GM21390 (cell line): ENCODE measurements around the gene IL15RA.

Experiments
- ATAC-seq: cut with Tn5 transposase; IDR thresholded peaks from one replicate; pipeline ENCODE4 v1.9.1; 2021; ENCODE audit not compliant: unreplicated experiment

The IL15RA gene

GRCh38 chr10:5977471-5978229 lies at the start of gene IL15RA:
Gene IL15RA (minus strand): TSS chr10:5977543. CDS start chr10:5977492, 51 bp downstream.
- ATAC-seq: peak; percentile 63

DNA sequence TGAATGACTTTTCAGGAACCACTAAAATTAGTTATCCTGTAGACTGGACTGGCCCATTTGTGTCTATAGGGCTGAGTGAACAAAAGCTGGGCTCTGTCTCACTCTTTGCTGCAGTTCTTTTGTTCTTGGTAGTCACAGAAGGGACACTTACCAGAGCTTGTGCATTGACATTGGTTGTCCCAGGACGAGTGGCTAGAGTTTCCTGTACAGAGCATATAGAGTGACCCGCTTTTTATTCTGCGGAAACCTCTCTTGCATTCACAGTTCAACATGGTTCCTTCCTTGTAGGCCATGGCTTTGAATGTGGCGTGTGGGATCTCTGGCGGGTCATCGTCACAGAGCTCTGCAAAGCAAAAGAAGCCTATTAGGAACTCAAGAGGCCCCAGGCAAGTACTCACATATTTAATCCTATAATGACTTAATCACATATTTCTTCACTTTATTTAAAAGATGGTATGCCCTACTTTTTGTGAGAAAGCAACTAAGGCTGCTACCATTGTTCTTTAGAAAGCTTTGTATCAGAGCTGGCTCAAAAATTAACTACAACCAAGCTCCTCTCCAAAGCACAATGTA lies 48.4 kb upstream of the IL15RA start:
- no peak for ATAC-seq

DNA sequence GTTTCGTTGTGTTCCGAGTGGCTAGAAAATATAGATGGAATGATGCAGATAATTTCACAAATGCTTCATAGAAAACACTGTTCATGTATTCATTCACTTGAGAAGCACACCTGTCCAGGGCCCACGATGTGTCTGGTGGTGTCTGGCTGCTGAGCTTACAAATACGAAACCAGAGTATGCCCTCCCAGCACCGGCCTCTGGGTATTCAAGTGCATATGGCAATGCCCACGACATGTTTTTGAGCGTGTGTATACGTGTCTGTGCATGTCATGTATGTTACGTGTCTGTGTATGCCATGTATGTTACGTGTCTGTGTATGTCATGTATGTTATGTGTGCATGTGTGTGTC lies 47.0 kb upstream of the IL15RA start:
- ATAC-seq: no peak

GRCh38 chr10:6023661-6024333 lies 46.5 kb upstream of the IL15RA start:
- no peak for ATAC-seq

- ATAC-seq: no peak
These were observed 45.3 kb upstream of the IL15RA start for GRCh38 chr10:6022660-6023059.

- no peak for ATAC-seq
These were observed 43.5 kb upstream of the IL15RA start for GRCh38 chr10:6020826-6021225.

DNA sequence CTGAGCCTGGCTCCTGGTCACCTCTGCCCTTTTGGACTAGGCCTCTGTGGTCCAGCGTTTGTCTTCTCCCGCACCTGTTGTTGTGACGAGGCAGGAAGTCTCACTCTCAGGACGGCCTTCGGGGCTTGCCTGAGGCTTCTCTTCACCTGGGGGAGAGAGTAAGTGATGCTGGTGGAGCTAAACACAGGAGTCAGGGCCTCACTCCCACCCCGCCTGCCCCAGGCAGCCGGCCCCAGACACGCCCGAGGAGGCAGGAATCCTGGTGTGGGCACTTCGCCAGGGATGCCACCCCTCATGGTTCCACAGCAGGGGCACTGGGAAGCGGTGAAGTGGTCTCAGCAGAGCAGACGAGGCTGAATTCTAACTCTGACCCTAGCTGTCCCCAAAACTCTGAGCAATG lies 42.5 kb upstream of the IL15RA start:
- ATAC-seq: no peak

DNA sequence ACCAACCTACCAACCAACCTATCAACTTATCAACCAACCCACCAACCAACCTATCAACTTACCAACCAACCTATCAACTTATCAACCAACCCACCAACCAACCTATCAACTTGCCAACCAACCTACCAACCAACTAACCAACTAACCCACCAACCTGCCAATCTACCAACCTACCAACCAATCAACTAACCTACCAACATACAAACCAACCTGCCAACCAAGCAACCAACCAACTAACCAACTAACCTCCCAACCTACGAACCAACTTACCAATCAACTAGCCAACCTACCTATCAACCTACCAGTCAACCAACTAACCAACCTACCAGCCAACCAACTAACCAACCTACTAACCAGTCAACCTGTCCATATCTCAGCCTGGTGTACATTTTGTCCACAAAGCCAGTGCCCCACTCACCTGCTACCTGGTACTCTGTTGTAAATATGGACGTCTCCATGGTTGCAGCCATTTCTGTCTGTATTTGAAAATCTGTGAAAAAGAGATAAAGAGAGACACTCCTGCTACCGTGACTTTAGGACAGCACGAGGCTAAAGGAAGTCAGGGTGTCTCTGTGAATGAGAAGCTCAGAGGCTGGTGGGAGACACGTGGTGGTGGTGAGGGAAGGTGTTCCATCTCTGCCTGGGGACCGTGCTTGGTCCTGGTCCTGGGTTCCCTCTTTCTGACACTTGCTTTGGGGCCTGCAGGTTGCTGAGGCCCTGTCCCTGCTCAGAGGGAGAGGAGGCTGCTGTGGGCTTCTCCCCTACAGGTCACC lies 41.9 kb upstream of the IL15RA start:
- ATAC-seq: no peak

GRCh38 chr10:6018422-6018821 lies 41.1 kb upstream of the IL15RA start:
- ATAC-seq: no peak

DNA sequence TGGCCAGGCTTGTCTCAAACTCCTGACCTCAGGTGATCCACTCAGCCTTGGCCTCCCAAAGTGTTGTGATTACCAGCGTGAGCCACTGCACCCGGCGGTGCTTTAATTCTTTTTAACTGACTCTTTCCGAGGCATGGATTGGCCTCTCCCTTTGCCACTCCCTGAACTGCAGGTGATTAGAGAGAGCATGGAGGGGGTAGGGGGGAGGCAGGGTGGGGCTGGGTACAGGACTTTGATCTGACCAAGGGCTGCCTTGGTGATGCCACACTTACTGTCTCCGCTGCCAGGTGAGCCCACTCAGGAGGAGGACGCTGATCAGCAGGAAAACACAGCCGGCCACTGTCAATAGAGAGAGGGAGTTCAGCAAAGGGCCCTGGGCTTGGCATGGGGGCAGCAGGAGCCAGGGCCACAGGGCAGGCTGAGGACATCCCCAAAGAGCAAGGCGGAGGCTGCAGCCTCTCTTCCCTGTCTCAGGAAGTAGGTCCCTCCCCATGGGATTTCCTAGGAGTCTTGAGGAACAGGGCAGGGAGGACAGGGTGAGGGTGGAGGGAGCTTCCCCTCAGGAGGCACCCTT lies 40.5 kb upstream of the IL15RA start:
- ATAC-seq: no peak

- no peak for ATAC-seq
These were observed 37.0 kb upstream of the IL15RA start for GRCh38 chr10:6014241-6014761.

DNA sequence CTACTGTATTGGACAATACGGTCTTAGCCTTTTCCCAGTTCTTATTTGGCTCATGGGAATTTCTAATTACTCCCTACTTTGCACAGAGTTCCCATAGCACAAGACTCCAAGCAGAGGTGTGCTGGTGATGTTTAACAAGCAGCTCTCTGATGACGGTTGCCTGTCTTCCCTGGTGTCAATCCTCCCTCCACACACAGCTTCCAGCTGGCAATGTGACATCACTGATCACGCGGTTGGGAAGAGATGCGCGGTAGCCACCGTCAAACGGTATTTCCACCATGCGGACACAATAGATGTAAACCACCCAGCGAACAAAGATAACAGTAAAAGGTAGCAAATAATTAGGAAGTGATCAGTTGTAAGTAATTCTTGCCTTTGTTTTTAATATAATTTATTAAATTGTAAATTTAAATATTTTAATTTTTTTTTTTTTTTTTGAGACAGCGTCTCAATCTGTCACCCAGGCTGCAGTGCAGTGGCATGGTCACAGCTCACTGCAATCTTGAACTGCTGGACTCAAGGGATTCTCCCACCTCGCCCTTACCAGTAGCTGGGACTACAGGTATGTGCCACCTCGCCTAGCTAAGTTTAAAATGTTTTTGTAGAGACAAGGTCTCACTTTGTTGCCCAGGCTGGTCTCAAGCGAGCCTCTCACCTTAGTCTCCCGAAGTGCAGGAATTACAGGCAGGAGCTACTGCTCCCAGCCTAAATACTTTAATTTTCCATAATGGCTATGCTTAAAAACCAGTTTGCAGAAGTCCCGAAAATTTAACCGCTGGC lies 36.3 kb upstream of the IL15RA start:
- ATAC-seq: no peak

DNA sequence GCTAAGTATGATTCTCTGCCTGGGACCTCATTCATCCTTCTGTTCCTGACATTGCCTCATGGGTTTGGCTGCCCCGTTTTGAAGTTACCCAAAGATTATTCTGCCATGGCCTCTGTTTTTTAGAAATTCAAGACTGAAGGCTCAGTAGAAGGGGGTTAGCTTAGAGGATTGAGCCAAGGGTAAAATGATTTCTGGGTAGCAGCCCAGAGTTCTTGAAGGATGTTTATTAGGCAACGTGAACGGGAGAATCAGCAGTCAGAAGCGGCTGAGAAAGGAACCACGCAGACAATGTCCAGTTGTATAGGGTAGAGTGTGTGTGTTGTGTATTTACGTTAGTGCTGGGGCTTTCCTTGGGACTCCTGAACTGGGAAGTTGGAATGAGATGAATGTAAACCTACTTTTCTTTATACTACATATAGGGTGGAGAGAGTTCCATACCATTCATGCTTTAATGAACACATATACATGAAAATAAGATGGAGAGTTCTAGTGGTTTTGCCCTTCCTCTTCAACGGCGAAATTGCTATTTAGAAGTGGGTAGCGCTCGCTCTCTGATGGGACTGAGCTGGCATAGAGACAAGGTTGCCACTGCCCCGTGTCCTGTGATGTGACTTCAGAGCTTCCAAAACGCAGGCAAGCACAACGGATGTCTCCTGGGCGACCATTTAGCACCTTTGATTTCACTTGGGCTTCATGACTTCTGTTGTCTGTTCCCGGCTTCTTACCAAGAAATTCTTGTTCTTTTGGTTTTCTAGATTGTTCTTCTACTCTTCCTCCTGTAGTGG lies 35.0 kb upstream of the IL15RA start:
- no peak for ATAC-seq

DNA sequence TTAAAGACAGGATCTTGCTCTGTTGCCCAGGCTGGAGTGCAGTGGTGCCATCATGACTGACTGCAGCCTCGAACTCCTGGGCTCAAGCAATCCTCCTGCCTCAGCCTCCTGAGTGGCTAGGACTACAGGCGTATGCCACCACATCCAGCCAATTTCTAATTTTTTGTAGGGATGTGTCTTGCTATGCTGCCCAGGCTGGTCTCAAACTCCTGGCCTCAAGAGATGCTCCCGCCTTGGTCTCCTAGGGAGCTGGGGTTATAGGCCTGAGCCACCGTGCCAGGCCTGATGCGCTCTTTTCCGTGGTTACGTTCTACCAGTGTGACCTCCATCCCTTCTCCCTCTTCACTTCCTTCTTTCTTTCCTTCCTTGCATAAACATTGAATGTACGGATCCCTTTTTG lies 34.2 kb upstream of the IL15RA start:
- no peak for ATAC-seq

DNA sequence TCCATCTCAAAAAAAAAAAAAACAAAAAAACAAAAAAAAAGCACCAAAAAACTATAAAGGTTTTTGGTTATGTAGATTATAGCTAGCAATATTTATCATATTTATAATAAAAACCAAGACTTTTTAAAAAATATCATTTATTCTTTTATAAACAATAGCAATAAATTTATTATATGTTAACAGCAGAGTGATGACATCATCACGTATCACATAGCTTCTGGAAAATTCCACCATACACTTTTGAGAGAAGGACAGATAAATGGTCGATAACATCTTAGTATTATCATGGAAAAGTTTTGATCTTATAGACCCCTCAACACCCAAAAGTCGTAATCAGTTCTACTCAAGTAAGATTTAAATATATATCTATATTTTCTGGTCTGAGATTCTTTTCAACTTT lies 33.2 kb upstream of the IL15RA start:
- ATAC-seq: no peak

GRCh38 chr10:6009961-6010360 lies 32.6 kb upstream of the IL15RA start:
- no peak for ATAC-seq

DNA sequence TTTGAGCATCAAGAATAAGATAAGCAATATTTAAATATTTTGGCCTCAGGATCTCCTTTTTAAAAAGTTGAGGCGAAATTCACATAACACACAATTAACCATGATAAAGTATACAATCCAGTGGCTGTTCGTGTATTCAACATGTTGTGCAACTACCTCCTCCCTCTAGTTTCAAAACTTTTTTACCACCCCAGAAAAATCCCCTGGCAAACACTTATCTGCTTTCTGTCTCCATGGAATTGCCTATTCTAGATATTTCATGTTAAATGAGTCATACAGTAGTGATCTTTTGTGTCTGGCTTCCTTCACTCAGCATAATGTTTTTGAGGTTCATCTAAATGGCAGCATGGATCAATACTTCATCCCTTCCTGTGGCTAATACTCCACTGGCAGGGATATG lies 31.8 kb upstream of the IL15RA start:
- no peak for ATAC-seq

DNA sequence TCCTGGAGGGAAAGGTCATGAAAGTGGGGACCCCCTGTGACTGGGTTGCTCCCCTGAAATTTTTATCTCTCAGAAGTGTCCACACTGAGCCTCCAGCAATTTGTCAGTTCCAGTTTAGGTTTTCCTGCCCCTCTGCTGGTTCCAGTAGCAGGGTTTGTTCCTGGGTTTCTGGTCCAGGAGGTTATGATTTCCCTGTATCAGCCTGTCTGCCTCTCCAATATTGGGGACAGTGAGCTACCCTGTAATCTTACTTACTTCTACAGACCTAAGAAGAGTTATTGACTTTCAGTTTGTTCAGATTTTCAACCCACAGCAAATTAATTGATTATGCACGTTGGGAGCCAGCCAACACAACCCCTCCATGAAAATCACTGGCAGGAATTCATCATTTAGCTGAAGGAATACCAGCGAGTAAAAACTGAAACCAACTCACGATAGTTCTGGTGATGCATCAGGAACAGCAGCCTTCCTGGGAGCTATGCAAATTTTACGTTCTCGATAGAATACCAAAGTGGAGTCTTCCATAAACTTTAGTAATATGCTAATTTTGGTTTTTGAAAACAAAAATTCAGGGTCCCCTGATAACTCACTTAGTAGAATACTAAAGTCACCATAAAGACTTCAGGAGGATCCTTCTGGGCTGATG lies 31.3 kb upstream of the IL15RA start:
- no peak for ATAC-seq

DNA sequence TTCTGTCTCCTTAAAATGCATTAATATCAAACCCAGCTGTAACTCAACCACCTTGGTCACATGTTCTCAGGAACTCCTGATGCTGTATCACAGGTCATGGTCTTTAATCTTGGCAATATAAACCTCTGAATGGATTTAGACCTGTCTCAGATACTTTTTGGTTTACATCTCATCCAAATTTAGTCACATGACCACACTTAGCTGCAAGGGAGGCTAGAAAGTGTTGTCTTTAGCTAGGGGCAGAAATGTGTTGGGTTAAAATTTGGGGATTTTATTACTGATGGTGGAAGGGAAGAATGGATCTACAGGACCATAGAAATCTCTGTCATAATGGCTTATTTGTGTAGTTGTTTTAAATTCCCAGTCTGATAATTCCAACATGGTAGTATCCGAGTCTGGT lies 29.6 kb upstream of the IL15RA start:
- no peak for ATAC-seq
